ENCODE data around the gene GOPC. TPM values are rescaled to one million over a fixed set of nuclear protein-coding genes. Genes with fewer than 3 reads are reported as not detected.

GOPC gene
- total and polyA plus RNA-seq, 2 of the 8 experiments (the other 6 are each of a cell fraction or from before 2014, with no cell fraction given): 5.3 to 19.4 TPM

DNA sequence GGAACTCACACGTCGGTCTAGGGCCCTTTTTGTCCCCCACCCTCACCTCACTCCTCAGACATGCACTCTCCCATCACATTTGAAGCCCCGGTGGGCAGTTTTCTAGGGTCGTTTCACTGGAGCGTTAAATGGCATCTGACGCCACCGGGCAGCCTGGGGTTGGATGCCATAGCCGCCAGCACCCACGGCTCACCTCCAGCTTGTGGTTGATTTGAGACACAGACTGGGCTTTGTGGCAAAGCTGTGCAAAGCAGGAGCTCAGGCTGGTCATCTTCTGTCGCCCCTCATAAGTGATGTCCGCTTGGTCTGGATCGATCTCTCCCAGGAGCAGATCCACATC, 530 bp downstream of the GOPC start:
- FAIRE-seq (no peak), DNase-seq (ENCODE audit: low read depth in 1 of 2, low spot score in 2 of 2) (no peak)
- H3K79me2 ChIP-seq (ENCODE audit: control insufficient read depth in 1 of 2, insufficient read depth in 2 of 2, low read length in 2 of 2): peaks cover 0 to 44% of the 10 kb centered on the region in 2 experiments; a peak in 2 of 4 replicates
- peaks cover 5% of the 10 kb centered on the region for H3K23me2 ChIP-seq (ENCODE audit: low read depth, low read length)
- no peak overlapping the region for H2BK15ac ChIP-seq (ENCODE audit: low read length)
- 0 out of 2 replicates have a peak overlapping the region, but pooled peaks have one; percentile 6 for H3K27ac ChIP-seq (ENCODE audit: low read depth, low read length)
- peak overlapping the region; percentile 45 for H2AFZ ChIP-seq (ENCODE audit: low read length)
- H2BK5ac ChIP-seq (ENCODE audit: low read depth, low read length): peak overlapping the region; percentile 72
- peak overlapping the region; percentile 71 to 82 for H3K4me2 ChIP-seq (ENCODE audit: insufficient read depth in 1 of 2, low read depth in 2 of 2, low read length in 2 of 2)
- H3K9me3 ChIP-seq (ENCODE audit: insufficient read depth in 2 of 2, low read depth in 1 of 2, low read length in 1 of 2): peaks cover 0 to 2% of the 10 kb centered on the region in 2 experiments; a peak in 2 of 4 replicates
- H4K91ac ChIP-seq (replicated peaks; ENCODE audit: insufficient read length, low read length): no peak overlapping the region
- no peak overlapping the region for H3K56ac ChIP-seq (replicated peaks; ENCODE audit: insufficient read length, low read depth, low read length)
- no peak overlapping the region for H3K4ac ChIP-seq (replicated peaks; ENCODE audit: insufficient read length, low read depth, low read length)
- peaks cover 7% of the 10 kb centered on the region for H3K79me1 ChIP-seq (ENCODE audit: low read depth, low read length)
- CTCF ChIA-PET (ENCODE audit: partially characterized antibody): interaction anchor here (0.9 to 2.0 kb wide), 7 partner anchors 8 to 221 kb away, joined by 3 to 9 read pairs (median 3); no protein-coding TSS in a partner anchor
- peak overlapping the region in 3 of 4 experiments; percentile 73 to 91 (median 88); a peak in 6 of 7 replicates for H3K9ac ChIP-seq (replicated peaks in 1 of 4; ENCODE audit: extremely low read depth in 1 of 4, low read depth in 3 of 4, low read length in 3 of 4)
- H2BK20ac ChIP-seq (ENCODE audit: low read length): no peak overlapping the region
- H3K23ac ChIP-seq (ENCODE audit: insufficient read length): no peak overlapping the region
- peak overlapping the region; percentile 23 for H4K5ac ChIP-seq (ENCODE audit: insufficient read length, low read depth, low read length)
- H3K4me1 ChIP-seq (replicated peaks in 1 of 4; ENCODE audit: control insufficient read depth in 3 of 4, insufficient read depth in 4 of 4, low read length in 3 of 4): no peaks in the 10 kb centered on the region
- 1% methylated on average over 11 of the region's 12 CpGs; no CpG with 5 or more reads in 1 of the 2 experiments for WGBS, 2 experiments (ENCODE audit: extremely low coverage in 1 of 2, insufficient coverage in 1 of 2, insufficient read length in 1 of 2, insufficient replicate concordance in 2 of 2, low coverage in 1 of 2, low lambda C conversion rate in 2 of 2, missing lambda C conversion rate in 1 of 2)
- H3K4me3 ChIP-seq (ENCODE audit: extremely low read depth in 1 of 4, insufficient read depth in 2 of 4, low read depth in 3 of 4, low read length in 4 of 4): peak overlapping the region; percentile 70 to 88 (median 82)
- peak overlapping the region; percentile 93 for H3K18ac ChIP-seq (ENCODE audit: extremely low read depth, low read length)
- H4K20me1 ChIP-seq (replicated peaks in 1 of 2; ENCODE audit: control insufficient read depth in 1 of 2, insufficient read depth in 2 of 2, low read length in 2 of 2): no peaks in the 10 kb centered on the region
- no peaks in the 10 kb centered on the region for H3K27me3 ChIP-seq (replicated peaks in 1 of 4; ENCODE audit: control insufficient read depth in 3 of 4, extremely low read depth in 1 of 4, insufficient read depth in 3 of 4, low read length in 3 of 4)
- no peak overlapping the region for H4K8ac ChIP-seq (ENCODE audit: extremely low read depth, insufficient read depth, low read length)
- H3K36me3 ChIP-seq (ENCODE audit: control insufficient read depth in 2 of 4, insufficient read depth in 4 of 4, low read length in 3 of 4): peaks cover 0 to 18% (median 6%) of the 10 kb centered on the region in 4 experiments; a peak in 3 of 8 replicates
- no peak overlapping the region for H2AK5ac ChIP-seq (ENCODE audit: low read depth, low read length)
- H2BK12ac ChIP-seq (ENCODE audit: low read depth, low read length): no peak overlapping the region
- POLR2A ChIA-PET (ENCODE audit: partially characterized antibody): interaction anchor here (1.1 to 1.4 kb wide), 7 partner anchors 9 to 220 kb away, joined by 3 to 6 read pairs (median 4); partner anchors contain the start of gene DCBLD1
- H3K14ac ChIP-seq (ENCODE audit: insufficient read length): no peak overlapping the region
- no peak overlapping the region for H2BK120ac ChIP-seq (replicated peaks; ENCODE audit: low read depth, low read length)
- TF ChIP-seq CBX8 (IDR thresholded peaks at IDR 0.05; ENCODE audit: borderline replicate concordance, low read depth, low read length): no peak
